ENCODE results near the gene AOPEP.

GRCh38 chr9:95021166-95021886 lies 294.8 kb downstream of the AOPEP start:
- no peak for TF ChIP-seq CTCF (IDR thresholded peaks at IDR 0.05)
- no peak for TF ChIP-seq POLR2A (IDR thresholded peaks at IDR 0.05)
- peak in 2 of 4 donors; percentile 39 to 41 for TF ChIP-seq POLR2AphosphoS5 (IDR thresholded peaks at IDR 0.05)

Measured in sigmoid colon (tissue), 4 donors.